HCT116 (cell line): Measurements from ENCODE around the gene ACER3.

Experiments used
- EZH2 ChIP-seq: fragments of 200-600 bp; sonication (generic); IDR thresholded peaks from 2 replicates; pipeline ENCODE4 v1.6.1; 2017; ENCODE audit warnings: antibody characterized with exemption, mixed run types
- POLR2AphosphoS5 ChIP-seq: IDR thresholded peaks from 2 replicates; pipeline ENCODE4 v1.6.1; 2011; ENCODE audit warnings: mild to moderate bottlenecking, low read depth, low read length, moderate library complexity
- ZNF274 ChIP-seq: fragments of 200-500 bp; sonication (Bioruptor generic); IDR thresholded peaks from 2 replicates; pipeline ENCODE4 v1.6.1; 2014; ENCODE audit warnings: mild to moderate bottlenecking, low read depth, low read length, inconsistent platforms
- TF ChIP-seq, protein P1 (sequence below), 3 experiments: fragments of 200-600 bp in 1 of 3; sonication (generic) in 1 of 3; IDR thresholded peaks in 2 of 3; conservative IDR thresholded peaks in 1 of 3; 2 replicates each; pipeline ENCODE4 v1.5.1; 2012 to 2017; ENCODE audit warnings: low read depth in 2 of 3, low read length in 2 of 3, antibody characterized with exemption in 1 of 3, borderline replicate concordance in 1 of 3, control low read depth in 1 of 3, mild to moderate bottlenecking in 1 of 3, mixed read lengths in 1 of 3, mixed run types in 1 of 3, moderate library complexity in 1 of 3; ENCODE audit not compliant: insufficient read depth in 1 of 3

DNA sequence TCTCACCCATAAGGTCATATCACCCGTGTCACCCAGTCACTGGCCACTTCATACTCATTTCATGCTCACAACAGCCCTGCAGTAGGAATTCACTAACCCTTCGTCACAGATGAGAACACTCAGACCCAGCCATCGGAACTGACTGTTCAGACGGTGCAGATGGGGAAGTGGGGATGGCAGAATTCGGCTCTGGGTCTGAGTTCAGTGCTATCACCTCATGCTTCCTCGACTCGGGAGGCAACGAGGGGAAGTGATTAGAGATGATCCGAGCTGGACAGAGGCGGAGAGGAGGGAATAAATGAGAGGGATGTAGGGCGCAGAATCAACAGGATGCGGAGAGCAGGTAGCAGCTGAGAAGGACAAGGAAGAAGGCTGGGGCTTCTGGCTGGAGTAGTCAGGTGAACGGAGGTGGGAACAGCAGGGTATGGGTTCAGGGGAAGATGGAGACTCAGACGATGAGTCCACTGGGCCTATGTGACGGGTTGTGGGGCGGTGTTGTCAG is 178.2 kb downstream of the ACER3 start:
- no peak for TF ChIP-seq ZNF274
- TF ChIP-seq, protein P1, sequence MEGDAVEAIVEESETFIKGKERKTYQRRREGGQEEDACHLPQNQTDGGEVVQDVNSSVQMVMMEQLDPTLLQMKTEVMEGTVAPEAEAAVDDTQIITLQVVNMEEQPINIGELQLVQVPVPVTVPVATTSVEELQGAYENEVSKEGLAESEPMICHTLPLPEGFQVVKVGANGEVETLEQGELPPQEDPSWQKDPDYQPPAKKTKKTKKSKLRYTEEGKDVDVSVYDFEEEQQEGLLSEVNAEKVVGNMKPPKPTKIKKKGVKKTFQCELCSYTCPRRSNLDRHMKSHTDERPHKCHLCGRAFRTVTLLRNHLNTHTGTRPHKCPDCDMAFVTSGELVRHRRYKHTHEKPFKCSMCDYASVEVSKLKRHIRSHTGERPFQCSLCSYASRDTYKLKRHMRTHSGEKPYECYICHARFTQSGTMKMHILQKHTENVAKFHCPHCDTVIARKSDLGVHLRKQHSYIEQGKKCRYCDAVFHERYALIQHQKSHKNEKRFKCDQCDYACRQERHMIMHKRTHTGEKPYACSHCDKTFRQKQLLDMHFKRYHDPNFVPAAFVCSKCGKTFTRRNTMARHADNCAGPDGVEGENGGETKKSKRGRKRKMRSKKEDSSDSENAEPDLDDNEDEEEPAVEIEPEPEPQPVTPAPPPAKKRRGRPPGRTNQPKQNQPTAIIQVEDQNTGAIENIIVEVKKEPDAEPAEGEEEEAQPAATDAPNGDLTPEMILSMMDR (IDR thresholded peaks at IDR 0.05 in 2 of 3, conservative IDR thresholded peaks at IDR 0.05 in 1 of 3; ENCODE audit: borderline replicate concordance in 1 of 3, insufficient read depth in 1 of 3, low read depth in 2 of 3, low read length in 2 of 3): no peak
- TF ChIP-seq POLR2AphosphoS5: no peak
- no peak for TF ChIP-seq EZH2
